ENCODE results near the gene CDK5R1.

GRCh38 chr17:32491371-32492263, 4.8 kb downstream of the CDK5R1 start:
- TF ChIP-seq, protein P1, sequence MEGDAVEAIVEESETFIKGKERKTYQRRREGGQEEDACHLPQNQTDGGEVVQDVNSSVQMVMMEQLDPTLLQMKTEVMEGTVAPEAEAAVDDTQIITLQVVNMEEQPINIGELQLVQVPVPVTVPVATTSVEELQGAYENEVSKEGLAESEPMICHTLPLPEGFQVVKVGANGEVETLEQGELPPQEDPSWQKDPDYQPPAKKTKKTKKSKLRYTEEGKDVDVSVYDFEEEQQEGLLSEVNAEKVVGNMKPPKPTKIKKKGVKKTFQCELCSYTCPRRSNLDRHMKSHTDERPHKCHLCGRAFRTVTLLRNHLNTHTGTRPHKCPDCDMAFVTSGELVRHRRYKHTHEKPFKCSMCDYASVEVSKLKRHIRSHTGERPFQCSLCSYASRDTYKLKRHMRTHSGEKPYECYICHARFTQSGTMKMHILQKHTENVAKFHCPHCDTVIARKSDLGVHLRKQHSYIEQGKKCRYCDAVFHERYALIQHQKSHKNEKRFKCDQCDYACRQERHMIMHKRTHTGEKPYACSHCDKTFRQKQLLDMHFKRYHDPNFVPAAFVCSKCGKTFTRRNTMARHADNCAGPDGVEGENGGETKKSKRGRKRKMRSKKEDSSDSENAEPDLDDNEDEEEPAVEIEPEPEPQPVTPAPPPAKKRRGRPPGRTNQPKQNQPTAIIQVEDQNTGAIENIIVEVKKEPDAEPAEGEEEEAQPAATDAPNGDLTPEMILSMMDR (IDR thresholded peaks at IDR 0.05), result no peak
- TF ChIP-seq POLR2A (IDR thresholded peaks at IDR 0.05), result no peak

All from body of pancreas (tissue), 4 donors.